Measurements from ENCODE around the gene GNA14.
A peak's percentile ranks its signal among the peaks of the same experiment; 100 is the strongest.
"Not testable (repeated sequence)": the region's sequence is repeated elsewhere in the genome, so short reads cannot be mapped to it uniquely, and the experiment has no call there.

The GNA14 gene

DNA sequence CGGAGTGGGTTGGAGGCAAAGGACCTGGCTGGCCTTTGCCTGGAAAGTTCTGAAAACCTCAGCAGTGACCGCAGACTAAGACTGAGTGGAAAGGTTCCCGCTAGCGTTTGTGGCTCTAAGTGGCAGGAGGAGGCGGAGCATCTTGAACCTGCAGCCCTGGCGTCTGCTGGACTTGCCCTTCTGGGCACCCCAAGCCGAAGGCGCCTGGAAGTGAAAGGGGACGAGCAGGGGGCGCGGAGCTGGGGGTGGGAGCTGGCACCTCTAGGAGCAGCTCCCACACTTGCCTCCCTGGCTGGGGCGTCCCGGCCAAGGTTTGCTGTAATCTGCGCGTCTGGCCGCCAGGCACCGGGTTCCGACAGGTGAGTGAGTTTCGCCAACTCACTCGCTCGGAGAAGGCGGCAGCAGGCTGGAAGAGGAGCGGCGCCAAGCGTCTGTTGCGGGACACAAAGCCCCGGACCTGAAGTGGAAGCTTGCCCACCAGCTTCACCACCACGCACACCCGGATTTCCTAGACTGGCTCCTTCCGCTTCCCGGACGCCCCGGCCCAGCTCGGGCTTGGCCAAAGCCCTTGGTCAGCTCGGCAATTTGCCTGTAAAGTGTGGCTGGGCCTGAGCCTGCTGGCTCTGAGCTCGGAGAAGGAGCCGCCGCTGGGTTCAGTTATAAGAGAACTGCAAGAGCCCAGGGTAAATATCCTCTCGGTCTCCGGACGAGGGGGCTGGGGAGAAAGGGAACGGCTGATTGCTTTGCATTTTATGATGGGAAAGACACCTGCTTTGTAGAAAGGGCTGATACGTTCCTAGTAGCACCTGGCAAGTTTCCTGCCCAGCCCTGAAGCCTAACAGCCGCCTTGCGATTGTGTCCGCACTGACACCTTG, at the start of gene GNA14:
Gene GNA14, minus strand, starts transcription at position 89 of the 875 bp plus-strand sequence. CDS start 529 bp downstream, outside the sequence.
- no peaks in the 10 kb centered on the region for H3K36me3 Mint-ChIP-seq (ENCODE audit: low read depth)
- TF ChIP-seq, protein P1, sequence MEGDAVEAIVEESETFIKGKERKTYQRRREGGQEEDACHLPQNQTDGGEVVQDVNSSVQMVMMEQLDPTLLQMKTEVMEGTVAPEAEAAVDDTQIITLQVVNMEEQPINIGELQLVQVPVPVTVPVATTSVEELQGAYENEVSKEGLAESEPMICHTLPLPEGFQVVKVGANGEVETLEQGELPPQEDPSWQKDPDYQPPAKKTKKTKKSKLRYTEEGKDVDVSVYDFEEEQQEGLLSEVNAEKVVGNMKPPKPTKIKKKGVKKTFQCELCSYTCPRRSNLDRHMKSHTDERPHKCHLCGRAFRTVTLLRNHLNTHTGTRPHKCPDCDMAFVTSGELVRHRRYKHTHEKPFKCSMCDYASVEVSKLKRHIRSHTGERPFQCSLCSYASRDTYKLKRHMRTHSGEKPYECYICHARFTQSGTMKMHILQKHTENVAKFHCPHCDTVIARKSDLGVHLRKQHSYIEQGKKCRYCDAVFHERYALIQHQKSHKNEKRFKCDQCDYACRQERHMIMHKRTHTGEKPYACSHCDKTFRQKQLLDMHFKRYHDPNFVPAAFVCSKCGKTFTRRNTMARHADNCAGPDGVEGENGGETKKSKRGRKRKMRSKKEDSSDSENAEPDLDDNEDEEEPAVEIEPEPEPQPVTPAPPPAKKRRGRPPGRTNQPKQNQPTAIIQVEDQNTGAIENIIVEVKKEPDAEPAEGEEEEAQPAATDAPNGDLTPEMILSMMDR (IDR thresholded peaks at IDR 0.05; ENCODE audit: unreplicated experiment in 3 of 3) = no peak
- peaks cover 18% of the 10 kb centered on the region for H3K4me1 Mint-ChIP-seq
- H3K27me3 Mint-ChIP-seq (ENCODE audit: low read depth) = peaks cover 12% of the 10 kb centered on the region
- peak within 1 kb of the TSS; percentile 26 to 69 (median 35) for H3K4me3 Mint-ChIP-seq
- H3K27ac Mint-ChIP-seq = no peak within 1 kb of the TSS
- H3K9me3 Mint-ChIP-seq = no peaks in the 10 kb centered on the region

DNA sequence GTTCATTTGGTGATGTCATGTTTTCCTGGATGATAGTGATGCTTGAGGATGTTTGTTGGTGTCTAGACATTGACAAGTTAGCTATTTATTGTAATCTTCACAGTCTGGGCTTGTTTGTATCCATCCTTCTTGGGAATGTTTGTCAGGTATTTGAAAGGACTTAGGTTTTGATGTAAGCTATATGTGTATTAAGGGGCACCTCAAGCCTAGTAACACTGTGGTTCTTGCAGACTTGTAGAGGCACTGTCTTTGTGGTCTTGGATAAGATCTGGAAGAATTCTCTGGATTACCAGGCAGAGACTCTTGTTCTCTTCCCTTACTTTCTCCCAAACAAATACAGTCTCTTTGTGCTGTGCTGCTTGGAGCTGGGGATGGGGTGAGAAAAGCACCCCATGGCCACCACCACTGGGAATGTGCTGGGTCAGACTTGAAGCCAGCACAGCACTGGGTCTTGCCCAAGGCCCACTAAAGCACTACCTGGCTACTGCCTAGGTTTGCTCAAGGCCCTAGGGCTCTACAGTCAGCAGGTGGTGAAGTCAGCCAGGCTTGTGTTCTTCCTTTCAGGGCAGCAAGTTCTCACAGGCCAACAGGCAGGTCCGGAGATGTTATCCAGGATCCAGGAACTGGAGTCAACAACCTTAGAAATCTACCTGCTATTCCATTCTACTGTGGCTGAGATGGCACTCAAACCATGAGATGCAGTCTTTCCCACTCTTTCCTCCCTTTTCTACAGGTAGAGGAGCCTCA, 49.3 kb upstream of the GNA14 start:
- Mint-ChIP-seq H3K27me3 (ENCODE audit: low read depth) (no peaks in the 10 kb centered on the region), H3K36me3 (ENCODE audit: low read depth) (no peaks in the 10 kb centered on the region), H3K27ac (no peak overlapping the region), H3K4me3 (no peak overlapping the region), H3K4me1 (no peaks in the 10 kb centered on the region), H3K9me3 (peaks cover 41% of the 10 kb centered on the region)
- TF ChIP-seq, protein P1 (IDR thresholded peaks at IDR 0.05; ENCODE audit: unreplicated experiment in 3 of 3) = no peak

DNA sequence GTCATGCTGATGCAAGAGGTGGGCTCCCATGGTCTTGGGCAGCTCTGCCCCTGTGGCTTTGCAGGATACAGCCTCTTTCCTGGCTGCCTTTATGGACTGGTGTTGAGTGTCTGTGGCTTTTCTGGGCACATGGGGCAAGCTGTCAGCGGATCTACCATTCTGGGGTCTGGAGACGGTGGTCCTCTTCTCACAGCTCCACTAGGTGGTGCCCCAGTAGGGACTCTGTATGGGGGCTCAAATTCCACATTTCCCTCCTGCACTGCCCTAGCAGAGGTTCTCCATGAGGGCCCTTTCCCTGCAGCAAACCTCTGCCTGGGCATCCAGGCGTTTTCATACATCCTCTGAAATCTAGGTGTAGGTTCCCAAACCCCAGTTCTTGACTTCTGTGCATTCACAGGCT, 42.6 kb upstream of the GNA14 start:
- Mint-ChIP-seq H3K9me3 (peaks cover 37% of the 10 kb centered on the region), H3K27ac (peak overlapping the region in 1 of 3 experiments; percentile 75)
- H3K4me3 Mint-ChIP-seq; H3K4me1 Mint-ChIP-seq; H3K36me3 Mint-ChIP-seq (ENCODE audit: low read depth); H3K27me3 Mint-ChIP-seq (ENCODE audit: low read depth): not testable (repeated sequence)

DNA sequence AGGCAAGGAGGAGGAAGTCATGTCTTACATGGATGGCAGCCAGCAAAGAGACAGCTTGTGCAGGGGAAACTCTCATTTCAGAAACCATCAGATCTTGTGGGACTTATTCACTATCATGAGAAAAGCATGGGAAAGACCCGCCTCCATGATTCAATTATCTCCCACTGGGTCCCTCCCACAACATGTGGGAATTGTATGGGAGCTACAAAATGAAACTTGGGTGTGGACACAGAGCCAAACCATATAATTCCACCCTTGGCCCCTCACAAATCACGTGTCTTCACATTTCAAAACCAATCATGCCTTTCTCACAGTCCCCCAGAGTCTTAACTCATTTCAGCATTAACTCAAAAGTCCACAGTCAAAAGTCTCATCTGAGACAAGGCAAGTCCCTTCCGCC, 42.0 kb upstream of the GNA14 start:
- H3K27ac Mint-ChIP-seq = peak overlapping the region in 2 of 3 experiments; percentile 23 to 75

DNA sequence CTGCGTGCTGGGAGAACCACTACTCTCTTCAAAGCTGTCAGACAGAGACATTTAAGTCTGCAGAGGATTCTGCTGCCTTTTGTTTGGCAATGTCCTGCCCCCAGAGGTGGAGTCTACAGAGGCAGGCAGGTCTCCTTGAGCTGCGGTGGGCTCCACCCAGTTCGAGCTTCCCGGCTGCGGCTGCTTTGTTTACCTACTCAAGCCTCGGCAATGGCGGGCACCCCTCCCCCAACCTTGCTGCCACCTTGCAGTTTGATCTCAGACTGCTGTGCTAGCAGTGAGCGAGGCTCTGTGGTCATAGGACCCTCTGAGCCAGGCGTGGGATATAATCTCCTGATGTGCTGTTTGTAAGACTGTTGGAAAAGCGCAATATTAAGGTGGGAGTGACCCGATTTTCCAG, 39.6 kb upstream of the GNA14 start:
- not testable (repeated sequence) for H3K4me3 Mint-ChIP-seq; H3K36me3 Mint-ChIP-seq (ENCODE audit: low read depth)

More for the DNA sequence above, 42.0 kb upstream of the GNA14 start:
- H3K4me3 Mint-ChIP-seq; H3K36me3 Mint-ChIP-seq (ENCODE audit: low read depth); H3K27me3 Mint-ChIP-seq (ENCODE audit: low read depth); H3K4me1 Mint-ChIP-seq: not testable (repeated sequence)
- peaks cover 37% of the 10 kb centered on the region for H3K9me3 Mint-ChIP-seq

DNA sequence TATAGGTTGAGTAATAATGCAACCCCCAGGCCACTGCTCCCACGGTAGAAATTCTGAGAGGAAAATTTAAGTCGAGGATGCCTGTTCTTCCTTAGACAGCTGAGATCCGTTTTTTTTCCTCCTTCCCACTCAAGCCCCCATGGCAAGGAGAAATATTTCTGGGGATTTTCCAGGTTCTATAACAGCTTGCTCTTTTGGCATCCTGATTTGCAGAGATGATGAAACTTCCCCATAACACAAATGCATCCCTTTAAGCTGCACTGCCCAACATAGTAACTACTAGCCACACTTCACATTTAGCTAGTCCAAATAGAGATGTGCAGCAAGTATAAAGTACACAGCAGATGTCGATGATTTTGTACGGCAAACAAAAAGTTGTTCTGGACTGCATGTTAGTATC, 32.5 kb upstream of the GNA14 start:
- Mint-ChIP-seq H3K27me3 (ENCODE audit: low read depth) (no peaks in the 10 kb centered on the region), H3K9me3 (peaks cover 4% of the 10 kb centered on the region), H3K27ac (peak overlapping the region; percentile 28 to 68 (median 38)), H3K36me3 (ENCODE audit: low read depth) (no peaks in the 10 kb centered on the region), H3K4me1 (peaks cover 33% of the 10 kb centered on the region), H3K4me3 (no peak overlapping the region)
- TF ChIP-seq, protein P1 (IDR thresholded peaks at IDR 0.05; ENCODE audit: unreplicated experiment in 3 of 3) = no peak

More for the DNA sequence above, 39.6 kb upstream of the GNA14 start:
- H3K27ac Mint-ChIP-seq; H3K27me3 Mint-ChIP-seq (ENCODE audit: low read depth); H3K4me1 Mint-ChIP-seq: not testable (repeated sequence)
- H3K9me3 Mint-ChIP-seq = peaks cover 23% of the 10 kb centered on the region

DNA sequence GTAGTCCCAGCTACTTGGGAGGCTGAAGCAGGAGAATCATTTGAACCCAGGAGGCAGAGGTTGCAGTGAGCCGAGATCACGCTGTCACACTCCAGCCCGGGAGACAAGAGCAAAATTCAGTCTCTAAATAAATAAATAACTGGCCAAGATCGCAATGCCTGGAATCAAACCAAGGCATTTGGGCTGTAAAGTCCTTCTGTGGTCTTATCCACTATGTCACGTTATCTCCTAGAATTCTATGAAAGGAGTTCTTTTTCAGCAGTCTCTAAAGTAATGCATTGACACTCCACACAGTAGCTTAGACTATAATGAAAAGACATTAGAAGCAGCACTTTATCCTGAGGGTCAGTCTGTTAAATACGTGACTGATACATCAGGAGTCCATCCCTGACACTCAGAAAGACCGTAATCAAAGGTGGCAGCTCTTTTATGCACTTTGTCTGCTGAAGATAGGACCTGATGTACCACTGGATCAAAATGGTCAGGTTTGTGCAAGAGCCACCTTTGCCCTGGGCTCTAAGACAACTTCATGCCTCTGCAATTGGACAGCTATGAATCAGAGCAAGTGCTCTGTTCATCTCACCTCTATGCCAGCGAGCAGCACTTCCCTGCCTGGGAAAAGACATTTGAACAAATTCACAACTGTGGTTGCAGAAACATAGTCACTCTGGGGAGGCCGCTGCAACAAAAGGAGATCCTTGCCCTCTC, 31.7 kb upstream of the GNA14 start:
- no peaks in the 10 kb centered on the region for H3K27me3 Mint-ChIP-seq (ENCODE audit: low read depth)
- TF ChIP-seq, protein P1 (IDR thresholded peaks at IDR 0.05; ENCODE audit: unreplicated experiment in 3 of 3) = no peak
- peaks cover 41% of the 10 kb centered on the region for H3K4me1 Mint-ChIP-seq
- no peaks in the 10 kb centered on the region for H3K36me3 Mint-ChIP-seq (ENCODE audit: low read depth)
- peak overlapping the region in 2 of 3 experiments; percentile 38 to 68 for H3K27ac Mint-ChIP-seq
- H3K4me3 Mint-ChIP-seq = no peak overlapping the region
- H3K9me3 Mint-ChIP-seq = peaks cover 4% of the 10 kb centered on the region

All from nephron (organoid).